ENCODE data around the gene SLC9A6. TPM values are rescaled to one million over a fixed set of nuclear protein-coding genes. Genes with fewer than 3 reads are reported as not detected.
"Not testable (repeated sequence)": the region's sequence is repeated elsewhere in the genome, so short reads cannot be mapped to it uniquely, and the experiment has no call there.

SLC9A6 gene
- total RNA-seq, 5 donors from 2014 or later (not counting 1 experiment from before 2014, with no cell fraction given) = 15.5 to 23.9 (median 17.3) TPM

DNA sequence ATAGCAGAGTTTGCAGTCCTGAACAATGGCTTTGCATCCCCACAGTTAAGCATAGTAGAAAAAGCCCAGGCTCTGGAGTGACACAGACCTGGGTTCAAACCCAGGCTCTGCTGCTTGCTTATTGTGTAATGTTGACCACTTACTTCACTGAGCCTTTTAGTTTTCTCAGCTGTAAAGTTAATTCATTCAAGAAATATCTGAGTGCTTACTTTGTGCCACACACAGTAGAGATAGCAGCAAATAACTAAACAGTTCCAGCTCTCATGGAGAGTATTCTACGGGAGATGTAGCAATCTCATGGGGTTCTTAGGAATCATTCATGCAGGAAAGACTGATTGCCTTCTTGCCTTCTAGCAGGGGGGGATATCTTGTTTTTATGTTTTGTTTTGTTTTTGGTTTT, 63.2 kb downstream of the SLC9A6 start:
- Histone ChIP-seq H3K4me3 (ENCODE audit: control insufficient read depth in 1 of 2, extremely low read depth in 1 of 2, low read length in 1 of 2) (no peak overlapping the region), H3K27ac (ENCODE audit: low read length) (no peak overlapping the region), H3K27me3 (replicated peaks in 1 of 2; ENCODE audit: control insufficient read depth in 2 of 2, extremely low read depth in 1 of 2, insufficient read depth in 2 of 2, low read length in 1 of 2) (no peaks in the 10 kb centered on the region), H3K9me3 (no peaks in the 10 kb centered on the region), H3K36me3 (ENCODE audit: control insufficient read depth in 2 of 2, extremely low read depth in 1 of 2, insufficient read depth in 1 of 2, low read length in 1 of 2) (peaks cover 0 to 4% of the 10 kb centered on the region in 2 donors), H3K4me1 (ENCODE audit: control insufficient read depth in 1 of 2, extremely low read depth in 1 of 2, insufficient read depth in 2 of 2, low read length in 2 of 2) (no peaks in the 10 kb centered on the region)
- H3K36me3 Mint-ChIP-seq = peaks cover 16% of the 10 kb centered on the region
- no CpG with 5 or more reads among the region's 1 CpG for WGBS (ENCODE audit: insufficient coverage)
- peaks cover 0 to 16% of the 10 kb centered on the region in 2 donors for H3K27me3 Mint-ChIP-seq
- H3K4me3 Mint-ChIP-seq = no peak overlapping the region
- ChIA-PET CTCF (no interaction called here), POLR2A (no interaction called here)
- DNase-seq = no peak
- no peaks in the 10 kb centered on the region for H3K4me1 Mint-ChIP-seq
- H3K9me3 Mint-ChIP-seq = no peaks in the 10 kb centered on the region
- no peak for ATAC-seq (replicated peaks in 1 of 4)
- no peak overlapping the region for H3K27ac Mint-ChIP-seq

DNA sequence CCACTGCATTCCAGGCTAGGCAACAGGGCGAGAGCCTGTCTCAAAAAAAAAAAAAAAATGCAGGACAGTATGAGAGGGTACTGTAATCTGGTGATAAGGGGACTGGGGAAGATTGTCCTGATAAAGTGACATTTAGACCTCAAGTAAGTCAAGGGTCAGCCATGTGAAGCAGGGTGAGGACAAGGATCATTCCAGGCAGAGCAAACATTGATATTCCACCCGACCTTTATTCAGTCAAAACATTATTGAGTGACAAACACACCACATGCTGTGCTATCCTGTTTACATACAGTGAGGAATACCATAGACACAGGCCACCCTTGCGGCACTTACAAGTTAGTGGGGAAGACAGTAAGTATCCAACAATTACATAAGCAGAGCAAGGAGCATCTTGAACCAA, 64.4 kb downstream of the SLC9A6 start:
- Mint-ChIP-seq H3K27me3 (peaks cover 0 to 13% of the 10 kb centered on the region in 2 donors), H3K4me3 (no peak overlapping the region), H3K36me3 (peaks cover 11% of the 10 kb centered on the region), H3K9me3 (no peaks in the 10 kb centered on the region), H3K27ac (no peak overlapping the region), H3K4me1 (no peaks in the 10 kb centered on the region)
- no peaks in the 10 kb centered on the region for H3K4me1 ChIP-seq (ENCODE audit: control insufficient read depth in 1 of 2, extremely low read depth in 1 of 2, insufficient read depth in 2 of 2, low read length in 2 of 2)
- ATAC-seq (replicated peaks in 1 of 4) (no peak), DNase-seq (no peak)
- H3K36me3 ChIP-seq (ENCODE audit: control insufficient read depth in 2 of 2, extremely low read depth in 1 of 2, insufficient read depth in 1 of 2, low read length in 1 of 2) = peaks cover 0 to 1% of the 10 kb centered on the region in 2 donors
- H3K4me3 ChIP-seq (ENCODE audit: control insufficient read depth in 1 of 2, extremely low read depth in 1 of 2, low read length in 1 of 2) = no peak overlapping the region
- CTCF ChIA-PET = no interaction called here
- no peaks in the 10 kb centered on the region for H3K9me3 ChIP-seq
- POLR2A ChIA-PET = no interaction called here
- WGBS (ENCODE audit: insufficient coverage) = no CpG with 5 or more reads among the region's 3 CpGs
- no peaks in the 10 kb centered on the region for H3K27me3 ChIP-seq (replicated peaks in 1 of 2; ENCODE audit: control insufficient read depth in 2 of 2, extremely low read depth in 1 of 2, insufficient read depth in 2 of 2, low read length in 1 of 2)
- H3K27ac ChIP-seq (ENCODE audit: low read length) = no peak overlapping the region

DNA sequence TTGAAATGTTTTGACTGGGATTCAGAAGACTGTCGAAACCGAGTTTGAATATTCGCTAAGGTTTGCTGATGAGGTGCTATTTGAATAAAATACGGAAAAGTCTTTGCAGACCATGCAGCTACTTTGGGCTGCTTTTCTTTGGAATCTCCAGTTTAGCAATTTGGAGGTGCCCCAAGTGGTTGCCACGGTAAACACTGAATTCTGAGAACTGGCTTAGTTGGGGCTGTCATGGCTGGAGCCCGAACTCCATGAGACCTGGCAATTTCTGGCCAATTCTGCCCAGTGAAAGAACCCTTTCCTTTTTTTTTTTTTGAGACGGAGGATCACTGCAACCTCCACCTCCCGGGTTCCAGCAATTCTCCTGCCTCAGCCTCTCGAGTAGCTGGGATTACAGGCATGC, 65.6 kb downstream of the SLC9A6 start:
- WGBS (ENCODE audit: insufficient coverage) = 83% methylated on average over 1 of the region's 9 CpGs
- H3K9me3 ChIP-seq; H3K9me3 Mint-ChIP-seq; POLR2A ChIA-PET; H3K27ac ChIP-seq (ENCODE audit: low read length); H3K27me3 ChIP-seq (replicated peaks in 1 of 2; ENCODE audit: control insufficient read depth in 2 of 2, extremely low read depth in 1 of 2, insufficient read depth in 2 of 2, low read length in 1 of 2); H3K36me3 ChIP-seq (ENCODE audit: control insufficient read depth in 2 of 2, extremely low read depth in 1 of 2, insufficient read depth in 1 of 2, low read length in 1 of 2); H3K4me1 Mint-ChIP-seq; H3K4me3 Mint-ChIP-seq; DNase-seq; ATAC-seq (replicated peaks in 1 of 4); H3K4me3 ChIP-seq (ENCODE audit: control insufficient read depth in 1 of 2, extremely low read depth in 1 of 2, low read length in 1 of 2); H3K27ac Mint-ChIP-seq; H3K36me3 Mint-ChIP-seq; H3K4me1 ChIP-seq (ENCODE audit: control insufficient read depth in 1 of 2, extremely low read depth in 1 of 2, insufficient read depth in 2 of 2, low read length in 2 of 2): not testable (repeated sequence)
- CTCF ChIA-PET = interaction anchor here in 1 of 2 donors (0.7 kb wide), 1 partner anchor 644 kb away, joined by 3 read pairs; no protein-coding TSS in a partner anchor
- H3K27me3 Mint-ChIP-seq = peaks cover 0 to 11% of the 10 kb centered on the region in 2 donors

DNA sequence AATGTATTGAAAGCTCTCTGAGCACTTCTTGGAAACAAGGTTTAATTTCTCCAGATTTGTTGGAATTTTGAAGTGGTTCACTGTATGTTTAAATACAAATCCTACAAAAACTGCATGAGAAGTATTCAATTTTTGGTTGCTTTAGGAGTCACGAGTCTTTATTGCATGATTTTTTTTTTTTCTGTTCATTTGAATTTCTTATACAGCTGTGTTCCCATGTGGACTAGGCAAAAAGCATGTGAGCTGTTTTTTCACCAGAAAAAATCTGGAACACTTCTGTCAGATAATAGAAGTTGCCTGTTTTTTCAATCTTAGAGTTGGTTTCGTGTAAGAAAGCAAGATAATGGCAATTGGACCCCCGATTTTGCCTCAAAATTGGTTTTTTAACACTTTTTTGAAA, 66.4 kb downstream of the SLC9A6 start:
- Histone ChIP-seq H3K9me3 (no peaks in the 10 kb centered on the region), H3K36me3 (ENCODE audit: control insufficient read depth in 2 of 2, extremely low read depth in 1 of 2, insufficient read depth in 1 of 2, low read length in 1 of 2) (no peaks in the 10 kb centered on the region), H3K27me3 (replicated peaks in 1 of 2; ENCODE audit: control insufficient read depth in 2 of 2, extremely low read depth in 1 of 2, insufficient read depth in 2 of 2, low read length in 1 of 2) (no peaks in the 10 kb centered on the region), H3K4me3 (ENCODE audit: control insufficient read depth in 1 of 2, extremely low read depth in 1 of 2, low read length in 1 of 2) (no peak overlapping the region), H3K27ac (ENCODE audit: low read length) (no peak overlapping the region), H3K4me1 (ENCODE audit: control insufficient read depth in 1 of 2, extremely low read depth in 1 of 2, insufficient read depth in 2 of 2, low read length in 2 of 2) (no peaks in the 10 kb centered on the region)
- no peak for DNase-seq
- Mint-ChIP-seq H3K4me3 (no peak overlapping the region), H3K27me3 (peaks cover 0 to 11% of the 10 kb centered on the region in 2 donors), H3K27ac (no peak overlapping the region), H3K4me1 (peaks cover 4 to 5% (median 5%) of the 10 kb centered on the region in 3 donors), H3K9me3 (no peaks in the 10 kb centered on the region), H3K36me3 (peaks cover 5% of the 10 kb centered on the region)
- WGBS (ENCODE audit: insufficient coverage) = 50% methylated on average over 1 of the region's 3 CpGs
- CTCF ChIA-PET = interaction anchor here in 1 of 2 donors (0.7 kb wide), 1 partner anchor 643 kb away, joined by 3 read pairs; no protein-coding TSS in a partner anchor
- POLR2A ChIA-PET = interaction anchor here in 1 of 2 donors (0.6 kb wide), 1 partner anchor 995 kb away, joined by 5 read pairs; no protein-coding TSS in a partner anchor
- ATAC-seq (replicated peaks in 1 of 4) = no peak

DNA sequence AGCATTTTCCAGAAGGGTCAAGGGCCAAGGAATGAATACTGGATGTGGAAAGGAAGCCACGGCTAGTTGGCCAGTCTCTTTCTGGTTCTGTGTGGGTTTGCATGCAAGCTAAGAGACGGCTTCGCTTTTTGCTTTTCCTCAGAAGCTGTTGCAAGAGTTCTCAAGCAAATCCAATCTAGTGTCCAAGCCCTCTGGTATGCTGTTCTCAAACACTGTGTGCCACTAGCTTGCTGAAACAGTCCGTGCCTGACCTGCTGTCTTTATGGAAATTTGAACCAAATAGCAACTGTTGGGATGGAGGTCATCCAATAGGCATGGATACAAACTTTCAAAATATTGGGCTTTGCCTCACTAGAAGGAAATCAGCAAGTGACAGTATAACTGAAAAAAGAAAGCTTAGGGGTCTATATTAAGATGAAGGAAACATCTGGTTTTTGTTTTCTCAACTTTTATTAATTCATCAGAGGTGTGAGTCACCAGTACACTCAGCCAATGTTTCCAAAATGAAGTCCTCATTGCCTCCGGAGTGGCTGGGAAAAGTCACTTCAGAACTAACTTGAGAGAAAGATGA, 70.5 kb downstream of the SLC9A6 start:
- Mint-ChIP-seq H3K9me3 (no peaks in the 10 kb centered on the region), H3K4me1 (peaks cover 6 to 16% (median 12%) of the 10 kb centered on the region in 3 donors), H3K4me3 (no peak overlapping the region), H3K27ac (no peak overlapping the region), H3K27me3 (peaks cover 0 to 15% of the 10 kb centered on the region in 2 donors), H3K36me3 (no peaks in the 10 kb centered on the region)
- no peaks in the 10 kb centered on the region for H3K27me3 ChIP-seq (replicated peaks in 1 of 2; ENCODE audit: control insufficient read depth in 2 of 2, extremely low read depth in 1 of 2, insufficient read depth in 2 of 2, low read length in 1 of 2)
- no peak overlapping the region for H3K4me3 ChIP-seq (ENCODE audit: control insufficient read depth in 1 of 2, extremely low read depth in 1 of 2, low read length in 1 of 2)
- DNase-seq (no peak), ATAC-seq (replicated peaks in 1 of 4) (no peak)
- WGBS (ENCODE audit: insufficient coverage) = 95% methylated on average over 4 of the region's 5 CpGs
- ChIA-PET POLR2A (interaction anchor here (0.6 to 0.7 kb wide), 2 partner anchors 55 to 563 kb away, joined by 3 to 5 read pairs; no protein-coding TSS in a partner anchor), CTCF (no interaction called here)
- H3K36me3 ChIP-seq (ENCODE audit: control insufficient read depth in 2 of 2, extremely low read depth in 1 of 2, insufficient read depth in 1 of 2, low read length in 1 of 2) = no peaks in the 10 kb centered on the region
- H3K4me1 ChIP-seq (ENCODE audit: control insufficient read depth in 1 of 2, extremely low read depth in 1 of 2, insufficient read depth in 2 of 2, low read length in 2 of 2) = peaks cover 0 to 3% of the 10 kb centered on the region in 2 experiments
- H3K27ac ChIP-seq (ENCODE audit: low read length) = no peak overlapping the region
- H3K9me3 ChIP-seq = no peaks in the 10 kb centered on the region

DNA sequence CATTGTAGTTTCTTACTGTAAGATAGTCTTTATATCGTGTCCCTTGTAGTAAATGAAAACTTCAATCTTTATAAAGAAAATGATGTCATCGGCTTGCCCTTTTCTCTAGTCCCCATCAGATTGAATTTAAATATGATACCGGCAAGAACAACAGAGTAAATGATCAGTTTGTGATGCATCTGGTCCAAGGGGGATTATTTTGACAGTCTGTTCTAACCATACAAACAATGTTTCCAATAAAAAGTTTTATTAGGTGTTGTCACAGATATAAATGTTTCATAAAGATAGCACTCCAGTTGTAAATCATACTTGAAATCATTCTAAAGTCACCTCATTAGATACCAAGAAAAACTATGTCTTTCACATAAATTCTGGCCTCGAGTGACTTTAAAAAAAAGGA, 72.3 kb downstream of the SLC9A6 start:
- Mint-ChIP-seq H3K4me1 (peaks cover 6 to 16% (median 12%) of the 10 kb centered on the region in 3 donors), H3K36me3 (no peaks in the 10 kb centered on the region), H3K4me3 (peak overlapping the region in 1 of 3 donors; percentile 43), H3K9me3 (no peaks in the 10 kb centered on the region), H3K27ac (peak overlapping the region in 1 of 2 donors; percentile 93), H3K27me3 (peaks cover 0 to 9% of the 10 kb centered on the region in 2 donors)
- no peaks in the 10 kb centered on the region for H3K9me3 ChIP-seq
- ChIA-PET POLR2A (interaction anchor here (0.6 kb wide), 2 partner anchors 10 to 24 kb away, joined by 3 to 4 read pairs; no protein-coding TSS in a partner anchor), CTCF (interaction anchor here in 1 of 2 donors (0.9 kb wide), 1 partner anchor 29 kb away, joined by 4 read pairs; no protein-coding TSS in a partner anchor)
- DNase-seq (no peak), ATAC-seq (replicated peaks in 1 of 4) (no peak)
- H3K27me3 ChIP-seq (replicated peaks in 1 of 2; ENCODE audit: control insufficient read depth in 2 of 2, extremely low read depth in 1 of 2, insufficient read depth in 2 of 2, low read length in 1 of 2) = no peaks in the 10 kb centered on the region
- peaks cover 0 to 3% of the 10 kb centered on the region in 2 experiments for H3K4me1 ChIP-seq (ENCODE audit: control insufficient read depth in 1 of 2, extremely low read depth in 1 of 2, insufficient read depth in 2 of 2, low read length in 2 of 2)
- no peak overlapping the region for H3K4me3 ChIP-seq (ENCODE audit: control insufficient read depth in 1 of 2, extremely low read depth in 1 of 2, low read length in 1 of 2)
- no peaks in the 10 kb centered on the region for H3K36me3 ChIP-seq (ENCODE audit: control insufficient read depth in 2 of 2, extremely low read depth in 1 of 2, insufficient read depth in 1 of 2, low read length in 1 of 2)
- H3K27ac ChIP-seq (ENCODE audit: low read length) = peak overlapping the region; percentile 12
- WGBS (ENCODE audit: insufficient coverage) = no CpG with 5 or more reads among the region's 4 CpGs

Data from T-cell (primary cell).